Neural crest cell (in vitro differentiated cells): ENCODE measurements around the gene RSPH10B. TPM values are rescaled to one million over a fixed set of nuclear protein-coding genes. Genes with fewer than 3 reads are reported as not detected.
A peak's percentile ranks its signal among the peaks of the same experiment; 100 is the strongest.
"Not testable (repeated sequence)": the region's sequence is repeated elsewhere in the genome, so short reads cannot be mapped to it uniquely, and the experiment has no call there.

Experiments used
- DNase-seq: peaks from one replicate; pipeline ENCODE4 v3.0.0; 2021; ENCODE audit warnings: low read depth, mixed read lengths, low spot score
- H3K27ac Mint-ChIP-seq: one replicate; pipeline ENCODE4 v1.8.0; 2021; ENCODE audit warnings: mild to moderate bottlenecking, mixed read lengths; ENCODE audit not compliant: unreplicated experiment
- H3K27me3 Mint-ChIP-seq: 2 replicates; pipeline ENCODE4 v1.8.0; 2021; ENCODE audit warnings: low read depth, mild to moderate bottlenecking, mixed read lengths
- H3K36me3 Mint-ChIP-seq: 2 replicates; pipeline ENCODE4 v1.8.0; 2021; ENCODE audit warnings: low read depth, mild to moderate bottlenecking, mixed read lengths
- H3K4me1 Mint-ChIP-seq: 2 replicates; pipeline ENCODE4 v1.8.0; 2021; ENCODE audit warnings: mixed read lengths
- H3K4me3 Mint-ChIP-seq: one replicate; pipeline ENCODE4 v1.8.0; 2021; ENCODE audit warnings: mild to moderate bottlenecking, mixed read lengths
- H3K9me3 Mint-ChIP-seq: 2 replicates; pipeline ENCODE4 v1.8.0; 2021; ENCODE audit warnings: mixed read lengths
- total RNA-seq: library from RNA; stranded (reverse); gene quantifications from 2 replicates; pipeline ENCODE4 v1.2.1, GENCODE V29; 2021

Gene RSPH10B
- total RNA-seq, 1 donor from 2014 or later, result 0.07 TPM

DNA sequence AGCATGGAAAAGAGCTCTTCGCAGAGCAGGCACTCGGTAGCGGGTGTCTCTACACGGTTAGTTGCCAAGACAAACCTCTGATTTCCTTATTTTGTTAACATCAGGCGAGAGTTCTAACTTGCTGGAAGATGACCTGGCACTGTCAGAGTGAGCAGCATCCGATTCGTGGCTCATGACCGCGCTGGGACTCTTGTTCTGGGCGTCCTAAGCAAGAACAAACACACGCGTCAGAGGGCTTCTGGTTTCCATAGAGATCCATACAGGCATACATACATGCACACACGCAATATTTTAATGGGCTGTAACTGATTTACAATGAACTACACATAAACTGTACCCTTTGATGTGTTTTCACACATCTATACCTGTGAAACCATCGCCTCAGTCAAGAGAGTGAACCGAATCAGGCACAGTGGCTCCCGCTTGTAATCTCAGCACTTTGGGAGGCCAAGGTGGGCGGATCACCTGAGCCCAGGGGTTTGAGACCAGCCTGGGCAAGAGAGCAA, 35.5 kb downstream of the RSPH10B start:
- not testable (repeated sequence) for H3K27me3 Mint-ChIP-seq, DNase-seq, H3K4me3 Mint-ChIP-seq, H3K36me3 Mint-ChIP-seq, H3K4me1 Mint-ChIP-seq, H3K27ac Mint-ChIP-seq, H3K9me3 Mint-ChIP-seq

GRCh38 chr7:5931905-5932644, 38.4 kb downstream of the RSPH10B start:
- H3K9me3 Mint-ChIP-seq, H3K27ac Mint-ChIP-seq, DNase-seq, H3K36me3 Mint-ChIP-seq, H3K4me3 Mint-ChIP-seq, H3K4me1 Mint-ChIP-seq, H3K27me3 Mint-ChIP-seq: not testable (repeated sequence)

- H3K36me3 Mint-ChIP-seq, H3K27me3 Mint-ChIP-seq, H3K4me3 Mint-ChIP-seq, H3K27ac Mint-ChIP-seq, H3K4me1 Mint-ChIP-seq, H3K9me3 Mint-ChIP-seq, DNase-seq: not testable (repeated sequence)
These were observed 39.2 kb downstream of the RSPH10B start for GRCh38 chr7:5931250-5931649.

- H3K4me3 Mint-ChIP-seq, result not testable (repeated sequence)
These were observed 40.2 kb downstream of the RSPH10B start for GRCh38 chr7:5930290-5930689.

DNA sequence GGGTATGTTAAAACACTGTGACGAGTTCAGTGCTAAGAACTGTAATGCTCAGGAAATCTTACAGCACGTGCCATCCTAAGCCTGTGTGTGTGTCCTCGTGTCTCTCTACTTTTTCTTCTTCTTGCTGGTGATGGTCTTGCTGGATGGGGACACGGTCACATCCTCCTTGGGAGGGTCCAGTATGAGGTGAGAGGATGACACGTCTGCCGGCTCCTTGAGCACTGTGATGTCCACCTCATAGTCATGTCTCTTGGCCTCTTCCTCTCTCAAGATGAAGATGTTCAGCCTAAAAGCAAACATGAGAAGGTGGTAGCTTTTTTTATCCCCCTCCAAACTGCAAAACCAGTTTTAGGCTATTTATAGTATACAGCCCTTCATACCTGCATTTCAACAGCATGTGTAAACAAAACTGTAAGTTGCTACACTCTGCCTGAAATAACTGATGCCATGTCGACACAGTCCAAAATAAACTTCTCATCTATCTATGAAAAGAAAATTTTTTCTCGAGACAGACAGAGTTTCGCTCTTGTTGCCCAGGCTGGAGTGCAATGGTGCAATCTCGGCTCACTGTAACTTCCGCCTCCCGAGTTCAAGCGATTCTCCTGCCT, 44.1 kb downstream of the RSPH10B start:
- not testable (repeated sequence) for H3K27me3 Mint-ChIP-seq, H3K4me1 Mint-ChIP-seq, H3K27ac Mint-ChIP-seq, H3K36me3 Mint-ChIP-seq, DNase-seq, H3K9me3 Mint-ChIP-seq, H3K4me3 Mint-ChIP-seq

More at GRCh38 chr7:5930290-5930689, 40.2 kb downstream of the RSPH10B start:
- H3K36me3 Mint-ChIP-seq, H3K9me3 Mint-ChIP-seq, DNase-seq, H3K27ac Mint-ChIP-seq, H3K27me3 Mint-ChIP-seq, H3K4me1 Mint-ChIP-seq: not testable (repeated sequence)

- not testable (repeated sequence) for H3K36me3 Mint-ChIP-seq, H3K4me1 Mint-ChIP-seq, H3K27ac Mint-ChIP-seq, H3K27me3 Mint-ChIP-seq, DNase-seq, H3K4me3 Mint-ChIP-seq, H3K9me3 Mint-ChIP-seq
These were observed 45.9 kb downstream of the RSPH10B start for GRCh38 chr7:5924630-5925029.

DNA sequence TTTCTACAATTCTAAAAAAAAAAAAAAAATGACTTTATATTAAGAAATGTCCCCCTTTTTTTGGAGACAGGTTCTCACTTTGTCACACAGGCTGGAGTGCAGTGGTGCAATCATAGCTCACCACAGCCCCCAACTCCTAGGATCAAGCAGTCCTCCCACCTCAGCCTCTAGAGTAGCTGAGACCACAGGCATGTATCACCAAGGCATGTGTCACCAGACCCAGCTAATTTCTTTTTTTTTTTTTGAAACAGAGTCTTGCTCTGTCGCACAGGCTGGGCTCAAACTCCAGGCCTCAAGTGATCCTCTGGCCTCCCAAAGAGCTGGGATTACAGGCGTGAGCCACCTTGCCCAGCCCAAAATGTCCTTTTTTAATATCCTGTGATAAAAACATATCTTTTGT, 46.3 kb downstream of the RSPH10B start:
- H3K36me3 Mint-ChIP-seq, H3K27ac Mint-ChIP-seq, H3K27me3 Mint-ChIP-seq, DNase-seq, H3K4me3 Mint-ChIP-seq, H3K4me1 Mint-ChIP-seq, H3K9me3 Mint-ChIP-seq: not testable (repeated sequence)

- H3K9me3 Mint-ChIP-seq, H3K4me3 Mint-ChIP-seq: not testable (repeated sequence)
These were observed 54.0 kb downstream of the RSPH10B start for GRCh38 chr7:5916529-5916928.

GRCh38 chr7:5908835-5909234, 61.7 kb downstream of the RSPH10B start:
- H3K27ac Mint-ChIP-seq, H3K36me3 Mint-ChIP-seq, H3K9me3 Mint-ChIP-seq, H3K27me3 Mint-ChIP-seq, H3K4me3 Mint-ChIP-seq, H3K4me1 Mint-ChIP-seq, DNase-seq: not testable (repeated sequence)

More at GRCh38 chr7:5916529-5916928, 54.0 kb downstream of the RSPH10B start:
- H3K36me3 Mint-ChIP-seq, H3K27me3 Mint-ChIP-seq, H3K27ac Mint-ChIP-seq, DNase-seq, H3K4me1 Mint-ChIP-seq: not testable (repeated sequence)

DNA sequence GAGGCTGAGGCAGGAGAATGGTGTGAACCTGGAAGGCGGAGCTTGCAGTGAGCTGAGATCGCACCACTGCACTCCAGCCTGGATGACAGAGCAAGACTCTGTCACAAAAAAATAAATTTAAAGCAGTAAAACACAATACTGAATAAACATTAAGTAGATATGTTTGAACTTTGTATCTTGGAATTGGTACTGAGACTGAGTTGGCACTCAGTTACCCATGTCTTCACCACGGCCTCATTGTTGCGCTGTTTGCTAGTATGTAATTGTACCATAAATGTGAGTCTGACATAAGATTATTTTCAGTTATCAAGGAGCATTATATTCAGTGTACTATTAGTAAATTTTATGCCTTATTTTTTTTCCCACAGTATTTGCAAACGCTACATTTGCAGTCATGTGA, 65.8 kb downstream of the RSPH10B start:
- not testable (repeated sequence) for DNase-seq, H3K27ac Mint-ChIP-seq, H3K4me1 Mint-ChIP-seq, H3K36me3 Mint-ChIP-seq, H3K27me3 Mint-ChIP-seq, H3K4me3 Mint-ChIP-seq, H3K9me3 Mint-ChIP-seq

DNA sequence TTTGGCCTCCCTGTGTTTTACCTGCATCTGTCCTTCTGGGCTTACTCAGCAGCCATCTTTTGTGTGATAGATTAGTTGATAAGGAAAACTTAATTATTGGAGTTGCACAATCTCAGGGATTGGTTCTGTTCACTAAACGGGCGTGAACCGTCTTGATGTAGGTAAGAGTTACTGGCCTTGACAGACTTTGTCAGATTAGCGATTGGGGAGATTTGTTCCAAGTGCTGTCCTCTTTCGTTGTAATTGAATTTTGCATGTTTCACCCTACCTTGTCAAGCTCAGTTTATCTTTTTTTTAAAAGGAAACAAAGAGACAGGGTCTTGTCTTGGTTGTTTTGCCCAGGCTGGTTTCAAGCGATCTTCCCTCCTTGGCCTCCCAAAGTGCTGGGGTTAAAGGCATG, 67.5 kb downstream of the RSPH10B start:
- DNase-seq, H3K9me3 Mint-ChIP-seq, H3K4me1 Mint-ChIP-seq, H3K4me3 Mint-ChIP-seq, H3K36me3 Mint-ChIP-seq, H3K27ac Mint-ChIP-seq, H3K27me3 Mint-ChIP-seq: not testable (repeated sequence)

GRCh38 chr7:5898480-5899224, 71.8 kb downstream of the RSPH10B start, which contains the start of gene CCZ1:
Gene CCZ1, plus strand, starts transcription at chr7:5898733. Its CDS starts 67 bp downstream, at chr7:5898800.
- not testable (repeated sequence) for H3K36me3 Mint-ChIP-seq, H3K4me1 Mint-ChIP-seq, H3K27me3 Mint-ChIP-seq, H3K9me3 Mint-ChIP-seq
- Mint-ChIP-seq H3K27ac (peak within 1 kb of the TSS; percentile 93), H3K4me3 (peak within 1 kb of the TSS; percentile 90)
- DNase-seq, result peak; percentile 42

DNA sequence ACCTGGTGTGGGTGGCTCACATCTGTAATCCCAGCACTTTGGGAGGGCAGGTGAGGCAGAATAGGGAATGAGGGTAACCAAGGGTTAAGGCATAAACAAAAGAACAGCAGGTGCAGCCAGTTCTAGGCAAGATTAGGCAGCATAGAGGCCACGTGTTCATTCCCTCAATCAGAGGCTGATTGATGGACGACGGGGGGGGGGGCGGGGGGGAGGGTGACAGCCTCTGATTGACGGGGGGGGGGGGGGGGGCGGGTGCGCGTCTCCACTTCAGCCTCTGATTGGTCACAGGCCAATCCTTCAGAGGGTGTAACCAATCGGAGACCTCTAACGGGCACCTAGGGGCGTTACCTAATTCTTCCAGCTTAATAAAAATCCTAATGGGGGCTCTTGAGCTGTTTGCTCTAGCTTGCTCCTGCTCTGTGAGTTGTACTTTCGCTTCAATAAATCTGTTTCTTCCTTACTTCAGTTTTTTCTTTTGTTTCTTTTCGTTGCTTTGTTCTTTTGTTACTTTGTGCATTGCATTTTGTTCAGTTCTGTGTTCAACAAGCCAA, 73.0 kb downstream of the RSPH10B start:
- not testable (repeated sequence) for H3K27me3 Mint-ChIP-seq, H3K4me1 Mint-ChIP-seq, DNase-seq, H3K9me3 Mint-ChIP-seq, H3K36me3 Mint-ChIP-seq
- H3K27ac Mint-ChIP-seq, result peak overlapping the region; percentile 93
- peak overlapping the region; percentile 88 for H3K4me3 Mint-ChIP-seq
